OCI-LY3 (cell line): ENCODE data around the gene IGDCC3.

ENCODE experiments used
- EZH2phosphoT487 ChIP-seq: fragments of 200-600 bp; shearing (Covaris generic); IDR thresholded peaks from 2 replicates; pipeline ENCODE4 v1.6.1; 2018; ENCODE audit warnings: antibody characterized with exemption, mixed run types, low read depth
- TF ChIP-seq, protein P1 (sequence below): fragments of 200-600, 300-600 bp; sonication (generic); IDR thresholded peaks from 2 replicates; pipeline ENCODE4 v1.5.1; 2014; ENCODE audit warnings: antibody characterized with exemption, low read length, low read depth

GRCh38 chr15:65346856-65347598 is 30.8 kb downstream of the IGDCC3 start:
- TF ChIP-seq, protein P1, sequence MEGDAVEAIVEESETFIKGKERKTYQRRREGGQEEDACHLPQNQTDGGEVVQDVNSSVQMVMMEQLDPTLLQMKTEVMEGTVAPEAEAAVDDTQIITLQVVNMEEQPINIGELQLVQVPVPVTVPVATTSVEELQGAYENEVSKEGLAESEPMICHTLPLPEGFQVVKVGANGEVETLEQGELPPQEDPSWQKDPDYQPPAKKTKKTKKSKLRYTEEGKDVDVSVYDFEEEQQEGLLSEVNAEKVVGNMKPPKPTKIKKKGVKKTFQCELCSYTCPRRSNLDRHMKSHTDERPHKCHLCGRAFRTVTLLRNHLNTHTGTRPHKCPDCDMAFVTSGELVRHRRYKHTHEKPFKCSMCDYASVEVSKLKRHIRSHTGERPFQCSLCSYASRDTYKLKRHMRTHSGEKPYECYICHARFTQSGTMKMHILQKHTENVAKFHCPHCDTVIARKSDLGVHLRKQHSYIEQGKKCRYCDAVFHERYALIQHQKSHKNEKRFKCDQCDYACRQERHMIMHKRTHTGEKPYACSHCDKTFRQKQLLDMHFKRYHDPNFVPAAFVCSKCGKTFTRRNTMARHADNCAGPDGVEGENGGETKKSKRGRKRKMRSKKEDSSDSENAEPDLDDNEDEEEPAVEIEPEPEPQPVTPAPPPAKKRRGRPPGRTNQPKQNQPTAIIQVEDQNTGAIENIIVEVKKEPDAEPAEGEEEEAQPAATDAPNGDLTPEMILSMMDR = no peak
- TF ChIP-seq EZH2phosphoT487 = no peak
